GM12878 (cell line): Measurements from ENCODE around the gene PDCD1LG2. TPM values are rescaled to one million over a fixed set of nuclear protein-coding genes. Genes with fewer than 3 reads are reported as not detected.

Source experiments
- ATAC-seq: fragments of 200-7000 bp; cut with Tn5 transposase; 3 replicates; pipeline ENCODE4 v1.9.1; 2020; ENCODE audit warnings: mild to moderate bottlenecking, moderate library complexity
- BruUV-seq: library from RNA; stranded (reverse); fragments of 400-500 nt; replicated peaks from 2 replicates; lab custom pipeline; 2021; lab: Mats Ljungman, UMichigan
- CTCF ChIA-PET: fragments of 300-600 bp; sonication (Branson Sonifier 250); formaldehyde crosslinking; extraction: SDS; loops from one replicate; lab custom pipeline; 2021; ENCODE audit warnings: inconsistent platforms; lab: Yijun Ruan, JAX
- POLR2A ChIA-PET: fragments of 350-600 bp; formaldehyde crosslinking; extraction: SDS; loops from one replicate; lab custom pipeline; 2021; ENCODE audit warnings: inconsistent platforms; lab: Charles Lee
- RAD21 ChIA-PET: fragments of 300-600 bp; sonication (Branson Sonifier 250); formaldehyde crosslinking; loops from one replicate; lab custom pipeline; 2023; ENCODE audit warnings: antibody characterized with exemption; ENCODE audit not compliant: unreplicated experiment; lab: Charles Lee
- SMC1A ChIA-PET: fragments of 300-600 bp; sonication (Branson Sonifier 250); formaldehyde crosslinking; loops from one replicate; lab custom pipeline; 2023; ENCODE audit not compliant: unreplicated experiment, uncharacterized antibody; lab: Charles Lee
- DNase-seq: peaks from one replicate; pipeline ENCODE4 v3.0.0-alpha.2; 2011; ENCODE audit warnings: low read depth, low spot score
- FAIRE-seq: peaks from 3 replicates; lab custom pipeline; 2011; peaks lifted over from hg19 to GRCh38; lab: Jason Lieb, UNC
- H2AFZ ChIP-seq: 2 replicates; pipeline ENCODE4 v1.6.0; 2011; ENCODE audit warnings: low read depth, low read length, control low read depth; ENCODE audit not compliant: control insufficient read depth
- H3K27ac ChIP-seq: 2 replicates; pipeline ENCODE4 v1.5.1; 2011; ENCODE audit warnings: control low read depth; ENCODE audit not compliant: control insufficient read depth, insufficient read depth
- H3K27me3 ChIP-seq, 2 experiments: replicated peaks in 1 of 2; 2 replicates each; pipeline versions ENCODE4 v1.6.0 to v1.6.1; 2011; ENCODE audit warnings: low read length in 1 of 2; ENCODE audit not compliant: control insufficient read depth in 2 of 2, insufficient read depth in 2 of 2
- H3K36me3 ChIP-seq, 2 experiments: 2 replicates each; pipeline ENCODE4 v1.5.1; 2011; ENCODE audit warnings: low read length in 1 of 2; ENCODE audit not compliant: control insufficient read depth in 2 of 2, insufficient read depth in 2 of 2
- H3K4me1 ChIP-seq: 2 replicates; pipeline ENCODE4 v1.6.1; 2011; ENCODE audit warnings: mild to moderate bottlenecking, low read length, moderate library complexity, mixed read lengths; ENCODE audit not compliant: control insufficient read depth, insufficient read depth
- H3K4me2 ChIP-seq: 2 replicates; pipeline ENCODE4 v1.6.0; 2011; ENCODE audit warnings: control low read depth; ENCODE audit not compliant: control insufficient read depth, insufficient read depth
- H3K4me3 ChIP-seq: fragments of 200-600 bp; sonication (generic); 2 replicates; pipeline ENCODE4 v1.5.1; 2016
- H3K79me2 ChIP-seq: 2 replicates; pipeline ENCODE4 v1.6.0; 2011; ENCODE audit warnings: low read length; ENCODE audit not compliant: control insufficient read depth, insufficient read depth
- H3K9ac ChIP-seq: 2 replicates; pipeline ENCODE4 v1.8.0; 2011; ENCODE audit warnings: low read length, control low read depth, mixed read lengths; ENCODE audit not compliant: control insufficient read depth, insufficient read depth
- H3K9me3 ChIP-seq: replicated peaks from 3 replicates; pipeline ENCODE4 v1.5.1; 2011; ENCODE audit warnings: mild to moderate bottlenecking, low read length; ENCODE audit not compliant: control insufficient read depth, insufficient read depth
- H4K20me1 ChIP-seq: 2 replicates; pipeline ENCODE4 v1.6.0; 2011; ENCODE audit not compliant: control insufficient read depth, insufficient read depth
- ASH2L ChIP-seq: fragments of 300-600, 200-600 bp; sonication (generic); IDR thresholded peaks from 2 replicates; pipeline ENCODE4 v1.6.1; 2017; ENCODE audit warnings: low read depth, mild to moderate bottlenecking, borderline replicate concordance
- BACH1 ChIP-seq: fragments of 450-650 bp; IDR thresholded peaks from 2 replicates; pipeline ENCODE4 v1.6.1; 2017; ENCODE audit warnings: mild to moderate bottlenecking, borderline replicate concordance
- FOXK2 ChIP-seq: fragments of 450-650 bp; IDR thresholded peaks from 2 replicates; pipeline ENCODE4 v1.6.1; 2017; ENCODE audit warnings: mild to moderate bottlenecking, moderate library complexity
- JUNB ChIP-seq: IDR thresholded peaks from 2 replicates; pipeline ENCODE4 v1.6.1; 2016; ENCODE audit warnings: antibody characterized with exemption, mild to moderate bottlenecking
- JUND ChIP-seq: IDR thresholded peaks from 2 replicates; pipeline ENCODE4 v1.6.1; 2012; ENCODE audit warnings: low read depth, mild to moderate bottlenecking, low read length, improper control_type of control experiment, moderate library complexity
- KAT2A ChIP-seq: conservative IDR thresholded peaks from 2 replicates; pipeline ENCODE4 v1.6.1; 2011; ENCODE audit warnings: low read depth, low read length; ENCODE audit not compliant: control insufficient read depth
- KDM1A ChIP-seq: fragments of 200-600 bp; sonication (generic); IDR thresholded peaks from 2 replicates; pipeline ENCODE4 v1.6.1; 2016; ENCODE audit warnings: borderline replicate concordance
- MTA2 ChIP-seq: fragments of 450-650 bp; IDR thresholded peaks from 2 replicates; pipeline ENCODE4 v1.6.1; 2016; ENCODE audit warnings: low read depth, mild to moderate bottlenecking, moderate library complexity
- NR2C1 ChIP-seq: fragments of 450-650 bp; IDR thresholded peaks from 2 replicates; pipeline ENCODE4 v1.6.1; 2017; ENCODE audit warnings: antibody characterized with exemption, mild to moderate bottlenecking, moderate library complexity
- PRDM15 ChIP-seq: fragments of 450-650 bp; formaldehyde crosslinking; IDR thresholded peaks from 2 replicates; pipeline ENCODE4 v1.4.0; 2020; ENCODE audit warnings: mild to moderate bottlenecking, moderate library complexity
- RUNX3 ChIP-seq: IDR thresholded peaks from 2 replicates; pipeline ENCODE4 v1.6.1; 2012; ENCODE audit warnings: low read length, inconsistent platforms
- TBL1XR1 ChIP-seq: IDR thresholded peaks from 2 replicates; pipeline ENCODE4 v1.6.1; 2012; ENCODE audit warnings: low read depth, low read length, improper control_type of control experiment
- WGBS: methylation state at CpG from one replicate; pipeline ENCODE4 v1.1.6; 2016; ENCODE audit warnings: low lambda C conversion rate; ENCODE audit not compliant: insufficient replicate concordance, insufficient coverage; ENCODE audit errors: missing lambda C conversion rate; 5-methylcytosine and 5-hydroxymethylcytosine counted together
- in situ Hi-C: fragments of 300-500 bp; cut with MboI; formaldehyde crosslinking; loops from 9 replicates; pipeline ENCODE4 v1.14.3; 2018; ENCODE audit warnings: mixed read lengths
- intact Hi-C: fragments of 100-400 bp; cut with micrococcal nuclease; formaldehyde crosslinking; loops from one replicate; pipeline ENCODE4 v1.14.2; 2022; ENCODE audit not compliant: unreplicated experiment
- polyA plus RNA-seq, 11 experiments: library from polyadenylated mRNA; depleted of rRNA in 4 of 11; unstranded in 6 of 11; stranded (reverse) in 5 of 11; fragments of >200 nt; fragmentation: Nextera tagmentation in 4 of 11; fragmentation: Illumina TruSeq in 1 of 11; extraction: Ambion mirVana in 4 of 11; extraction: Trizol in 1 of 11; gene quantifications; 1 replicate in 1 of 11; 2 replicates in 10 of 11; pipeline versions ENCODE4 v1.2.1 to v1.2.3, GENCODE V29; 2011 to 2016; ENCODE audit warnings: inconsistent platforms in 2 of 11, missing spikeins in 2 of 11, low read depth in 1 of 11
- total RNA-seq, 4 experiments: library from RNA; depleted of rRNA in 3 of 4; stranded (reverse); fragments of >200 nt in 3 of 4; fragmentation: Illumina TruSeq in 1 of 4; extraction: Trizol in 1 of 4; gene quantifications; 2 replicates each; pipeline versions ENCODE4 v1.2.1 to v1.2.3, GENCODE V29; 2013 to 2021
- TF ChIP-seq, protein P1 (sequence below): fragments of 450-650 bp; IDR thresholded peaks from 2 replicates; pipeline ENCODE4 v1.6.1; 2017; ENCODE audit warnings: mild to moderate bottlenecking, low read depth, inconsistent platforms; ENCODE audit not compliant: poor library complexity, severe bottlenecking

PDCD1LG2 gene
- total and polyA plus RNA-seq, 10 of the 15 experiments (the other 5 are each of a cell fraction or from before 2014, with no cell fraction given): 1.5 to 37.3 (median 3.0) TPM

- TF ChIP-seq PRDM15 (CRISPR knock-in tag): no peak
- no peak for TF ChIP-seq BACH1
- no peak for TF ChIP-seq NR2C1
- TF ChIP-seq RUNX3: no peak
Measured at GRCh38 chr9:5552301-5552700, 42.0 kb downstream of the PDCD1LG2 start (continued).

DNA sequence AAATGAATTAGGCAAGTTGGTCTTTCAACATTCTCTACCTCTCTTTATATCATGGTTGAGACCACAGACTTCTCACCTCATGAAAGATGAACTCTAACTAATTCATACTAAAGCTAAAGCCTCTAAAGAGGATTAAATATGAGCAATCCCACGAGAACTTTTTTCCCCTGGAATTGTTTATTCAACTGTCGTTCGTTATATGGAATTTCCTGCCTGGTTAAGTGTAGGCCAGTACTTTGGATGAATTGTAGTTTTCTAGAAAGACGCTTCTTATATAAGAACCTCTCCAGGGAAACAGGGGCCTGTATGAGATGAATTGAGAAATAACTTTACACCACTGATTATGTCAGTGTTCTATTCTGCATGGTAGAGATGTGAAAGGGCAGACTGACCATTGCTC is 42.9 kb downstream of the PDCD1LG2 start:
- no peak for FAIRE-seq
- CTCF ChIA-PET: interaction anchor here (0.8 to 1.5 kb wide), 5 partner anchors 10 to 103 kb away, joined by 3 to 5 read pairs (median 3); partner anchors contain the start of gene CD274
- intact Hi-C loops: no loop called here

More for the DNA sequence above, 42.9 kb downstream of the PDCD1LG2 start:
- 92% methylated on average over 4 of the region's 4 CpGs for WGBS
- in situ Hi-C loops: no loop called here
- TF ChIP-seq FOXK2 (no peak), KDM1A (no peak), JUND (no peak), KAT2A (no peak), ASH2L (no peak), JUNB (no peak), TBL1XR1 (no peak), MTA2 (no peak)
- TF ChIP-seq, protein P1, sequence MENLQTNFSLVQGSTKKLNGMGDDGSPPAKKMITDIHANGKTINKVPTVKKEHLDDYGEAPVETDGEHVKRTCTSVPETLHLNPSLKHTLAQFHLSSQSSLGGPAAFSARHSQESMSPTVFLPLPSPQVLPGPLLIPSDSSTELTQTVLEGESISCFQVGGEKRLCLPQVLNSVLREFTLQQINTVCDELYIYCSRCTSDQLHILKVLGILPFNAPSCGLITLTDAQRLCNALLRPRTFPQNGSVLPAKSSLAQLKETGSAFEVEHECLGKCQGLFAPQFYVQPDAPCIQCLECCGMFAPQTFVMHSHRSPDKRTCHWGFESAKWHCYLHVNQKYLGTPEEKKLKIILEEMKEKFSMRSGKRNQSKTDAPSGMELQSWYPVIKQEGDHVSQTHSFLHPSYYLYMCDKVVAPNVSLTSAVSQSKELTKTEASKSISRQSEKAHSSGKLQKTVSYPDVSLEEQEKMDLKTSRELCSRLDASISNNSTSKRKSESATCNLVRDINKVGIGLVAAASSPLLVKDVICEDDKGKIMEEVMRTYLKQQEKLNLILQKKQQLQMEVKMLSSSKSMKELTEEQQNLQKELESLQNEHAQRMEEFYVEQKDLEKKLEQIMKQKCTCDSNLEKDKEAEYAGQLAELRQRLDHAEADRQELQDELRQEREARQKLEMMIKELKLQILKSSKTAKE: no peak
- H3K79me2 ChIP-seq: no peaks in the 10 kb centered on the region
- no peak overlapping the region for H3K9ac ChIP-seq
- H3K27me3 ChIP-seq: no peaks in the 10 kb centered on the region
- no peak overlapping the region for H3K27ac ChIP-seq
- RAD21 ChIA-PET: interaction anchor here (1.0 to 2.1 kb wide), 4 partner anchors 12 to 35 kb away, joined by 3 to 16 read pairs (median 6); no protein-coding TSS in a partner anchor
- SMC1A ChIA-PET: interaction anchor here (1.3 to 25.5 kb wide), 12 partner anchors 17 to 103 kb away, joined by 3 to 389 read pairs (median 6); partner anchors contain the start of gene CD274
- no peak overlapping the region for H3K4me3 ChIP-seq
- H3K4me1 ChIP-seq: peaks cover 16% of the 10 kb centered on the region
- H3K36me3 ChIP-seq: peaks cover 0 to 2% of the 10 kb centered on the region in 2 experiments; a peak in 1 of 4 replicates
- H3K9me3 ChIP-seq: no peaks in the 10 kb centered on the region
- no peaks in the 10 kb centered on the region for H4K20me1 ChIP-seq
- DNase-seq: no peak
- no peak for ATAC-seq
- POLR2A ChIA-PET: interaction anchor here (0.5 to 1.7 kb wide), 6 partner anchors 10 to 274 kb away, joined by 3 to 8 read pairs (median 4); partner anchors contain the start of gene PDCD1LG2
- H2AFZ ChIP-seq: no peak overlapping the region
- no TSS peak for BruUV-seq
- no peak overlapping the region for H3K4me2 ChIP-seq
